Retinal pigment epithelial cell (primary cell): ENCODE results near the gene ANXA5.

ENCODE experiments used
- DNase-seq: peaks from one replicate; pipeline ENCODE4 v3.0.0-alpha.2; 2010; ENCODE audit warnings: low read depth
- H3K4me3 ChIP-seq: 2 replicates; pipeline ENCODE4 v1.5.1; 2011; ENCODE audit warnings: mild to moderate bottlenecking, low read length, control low read depth, moderate library complexity
- TF ChIP-seq, protein P1 (sequence below): conservative IDR thresholded peaks from 2 replicates; pipeline ENCODE4 v1.5.1; 2011; ENCODE audit warnings: low read depth, low read length, control low read depth, inconsistent platforms

The ANXA5 gene

DNA sequence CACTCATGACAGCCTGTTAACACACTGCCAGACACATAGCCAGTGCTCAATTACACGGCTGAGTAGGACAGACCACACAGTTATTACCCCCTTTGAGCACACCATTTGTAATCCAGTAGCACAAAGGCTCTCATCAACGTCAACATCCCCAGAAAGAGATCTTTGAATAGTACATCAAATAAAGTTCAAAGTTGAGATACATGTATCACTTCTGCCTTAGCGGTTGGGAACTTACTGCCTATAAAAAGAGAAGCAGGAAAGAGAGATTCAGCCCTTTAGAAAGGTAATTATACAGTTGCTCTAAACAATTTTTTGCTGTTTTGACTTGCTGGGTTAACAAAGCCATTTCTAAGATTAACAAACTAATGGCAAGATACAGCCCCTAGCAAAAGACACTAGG, 16.2 kb downstream of the ANXA5 start:
- no peak overlapping the region for H3K4me3 ChIP-seq
- DNase-seq: no peak
- TF ChIP-seq, protein P1, sequence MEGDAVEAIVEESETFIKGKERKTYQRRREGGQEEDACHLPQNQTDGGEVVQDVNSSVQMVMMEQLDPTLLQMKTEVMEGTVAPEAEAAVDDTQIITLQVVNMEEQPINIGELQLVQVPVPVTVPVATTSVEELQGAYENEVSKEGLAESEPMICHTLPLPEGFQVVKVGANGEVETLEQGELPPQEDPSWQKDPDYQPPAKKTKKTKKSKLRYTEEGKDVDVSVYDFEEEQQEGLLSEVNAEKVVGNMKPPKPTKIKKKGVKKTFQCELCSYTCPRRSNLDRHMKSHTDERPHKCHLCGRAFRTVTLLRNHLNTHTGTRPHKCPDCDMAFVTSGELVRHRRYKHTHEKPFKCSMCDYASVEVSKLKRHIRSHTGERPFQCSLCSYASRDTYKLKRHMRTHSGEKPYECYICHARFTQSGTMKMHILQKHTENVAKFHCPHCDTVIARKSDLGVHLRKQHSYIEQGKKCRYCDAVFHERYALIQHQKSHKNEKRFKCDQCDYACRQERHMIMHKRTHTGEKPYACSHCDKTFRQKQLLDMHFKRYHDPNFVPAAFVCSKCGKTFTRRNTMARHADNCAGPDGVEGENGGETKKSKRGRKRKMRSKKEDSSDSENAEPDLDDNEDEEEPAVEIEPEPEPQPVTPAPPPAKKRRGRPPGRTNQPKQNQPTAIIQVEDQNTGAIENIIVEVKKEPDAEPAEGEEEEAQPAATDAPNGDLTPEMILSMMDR: no peak

DNA sequence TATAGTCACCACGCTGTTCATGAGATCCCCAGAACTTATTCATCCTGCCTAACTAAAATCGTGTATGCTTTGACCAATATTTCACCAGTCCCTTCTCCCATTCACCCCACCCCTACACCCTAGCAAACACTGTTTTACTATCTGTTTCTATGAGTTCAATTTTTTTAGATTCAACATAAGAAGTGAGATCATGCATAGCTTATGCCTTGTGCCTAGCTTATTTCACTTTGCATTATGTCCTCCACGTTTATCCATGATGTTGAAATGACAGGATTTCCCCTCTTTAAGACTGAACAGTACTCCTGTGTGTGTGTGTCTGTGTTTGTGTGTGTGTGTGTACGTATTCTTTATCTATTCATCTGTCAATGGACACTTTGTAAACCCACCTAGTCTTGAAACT, 16.8 kb downstream of the ANXA5 start:
- DNase-seq: no peak
- H3K4me3 ChIP-seq: no peak overlapping the region
- TF ChIP-seq, protein P1: no peak

DNA sequence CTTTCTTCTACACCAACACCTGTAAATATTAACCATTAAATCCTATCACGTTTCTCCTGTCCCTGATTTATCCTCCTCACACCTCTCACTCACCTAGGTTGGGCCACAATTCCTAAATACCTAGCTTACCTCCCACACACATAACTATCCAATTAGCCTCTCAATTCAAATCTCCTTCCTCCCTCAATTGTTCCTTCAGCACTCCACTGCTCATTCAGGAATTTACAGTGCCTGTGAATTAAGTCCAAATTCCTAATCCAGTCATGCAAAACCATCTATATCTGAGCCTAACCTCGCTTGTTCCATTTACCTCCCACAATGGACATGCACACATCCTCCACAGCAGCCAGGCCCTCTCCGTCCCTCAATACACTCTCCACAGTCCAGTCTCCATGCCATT, 17.5 kb downstream of the ANXA5 start:
- H3K4me3 ChIP-seq: no peak overlapping the region
- TF ChIP-seq, protein P1: no peak
- no peak for DNase-seq

DNA sequence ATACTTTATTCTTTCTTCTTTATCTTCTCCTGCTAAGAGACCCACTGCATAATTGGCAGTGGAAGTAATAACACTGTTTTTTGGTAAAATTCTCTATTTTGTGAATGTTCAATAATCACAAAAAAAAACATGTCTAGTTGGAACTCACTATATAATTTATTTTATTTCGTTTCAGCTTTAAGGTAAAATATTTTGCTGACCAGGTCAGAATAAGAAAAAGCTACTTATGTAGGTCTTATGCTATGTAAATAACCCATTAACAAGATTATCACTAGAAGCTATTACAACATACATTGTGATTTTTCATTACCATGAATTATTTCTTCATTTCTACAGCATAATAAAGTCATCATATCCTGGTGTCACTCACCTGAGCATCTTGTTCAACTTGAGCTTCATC, 19.3 kb downstream of the ANXA5 start:
- TF ChIP-seq, protein P1: no peak
- DNase-seq: no peak
- H3K4me3 ChIP-seq: no peak overlapping the region

DNA sequence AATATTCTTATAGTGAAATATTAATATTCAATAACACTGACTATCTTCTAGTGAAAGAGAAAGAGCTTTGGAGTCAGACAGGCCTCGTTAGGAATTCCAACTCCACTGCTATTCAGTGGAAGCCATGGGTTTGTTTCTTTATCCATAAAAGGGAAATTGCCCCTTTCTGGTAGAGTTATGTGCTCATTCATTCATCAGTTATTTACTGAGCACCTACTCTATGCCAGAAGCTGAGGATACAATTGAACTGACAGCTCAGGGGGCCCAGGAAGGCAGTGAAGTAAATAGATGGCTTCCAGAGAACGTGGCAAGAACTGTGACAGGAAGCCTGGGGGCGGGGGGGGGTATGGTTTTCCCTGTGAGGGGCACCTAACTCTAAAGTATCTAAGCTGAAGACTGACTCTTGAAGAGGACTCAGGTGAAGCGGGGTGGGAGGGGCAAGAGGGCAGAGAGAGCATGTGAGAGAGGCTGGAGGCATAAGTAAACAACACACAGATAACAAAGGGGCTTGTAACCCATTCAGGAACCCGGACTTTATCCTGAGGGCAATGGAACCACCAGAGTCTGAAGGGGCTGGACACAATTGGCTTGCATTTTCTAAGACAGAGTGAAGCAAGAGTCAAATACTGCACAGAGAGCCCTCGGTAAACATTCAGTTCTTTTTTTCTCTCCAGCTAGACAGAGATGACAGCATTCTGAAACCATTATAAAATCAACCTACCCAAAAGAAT, 20.3 kb downstream of the ANXA5 start:
- TF ChIP-seq, protein P1: no peak
- DNase-seq: no peak
- no peak overlapping the region for H3K4me3 ChIP-seq

DNA sequence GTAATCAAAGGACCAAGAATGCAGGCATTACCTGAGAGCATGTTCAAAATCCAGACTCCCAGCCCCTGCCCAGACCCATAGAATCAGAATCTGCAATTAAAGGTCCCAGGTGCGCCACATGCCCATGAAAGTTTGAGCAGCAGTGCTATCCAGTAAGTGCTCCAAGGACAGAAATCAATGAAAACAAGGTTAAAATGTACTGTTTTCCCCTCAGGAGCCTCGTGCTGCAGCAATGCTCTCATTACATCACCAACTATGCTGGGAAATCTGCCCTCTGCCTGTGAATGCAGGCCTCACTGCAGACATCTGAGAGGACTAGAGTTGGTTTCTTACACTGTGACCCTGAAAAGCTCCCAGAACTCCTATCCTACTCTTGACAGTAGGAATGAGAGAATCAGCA, 21.1 kb downstream of the ANXA5 start:
- no peak overlapping the region for H3K4me3 ChIP-seq
- no peak for DNase-seq
- TF ChIP-seq, protein P1: peak; percentile 52

DNA sequence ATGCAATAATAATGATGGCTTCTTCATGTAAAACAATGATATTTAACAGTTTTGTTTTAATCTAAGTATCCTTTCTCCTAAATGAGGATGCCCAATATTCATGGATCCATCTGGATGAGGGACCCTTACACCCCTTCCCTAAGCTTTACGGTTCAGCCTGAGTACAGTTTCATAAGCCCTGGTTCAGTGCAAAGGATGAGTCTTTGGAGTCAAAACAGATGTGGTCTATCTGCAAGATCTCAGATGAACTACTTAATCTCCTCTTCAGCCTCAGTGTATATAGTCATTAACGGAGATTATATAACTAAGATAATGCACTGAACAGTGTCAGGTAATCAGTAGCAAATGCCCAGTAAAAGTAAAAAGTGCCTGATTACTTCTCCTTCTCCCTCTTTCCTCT, 22.1 kb downstream of the ANXA5 start:
- TF ChIP-seq, protein P1: no peak
- no peak overlapping the region for H3K4me3 ChIP-seq
- no peak for DNase-seq
